HG02588 (cell line): ENCODE results near the gene FIBCD1.
"Not testable (repeated sequence)": the region's sequence is repeated elsewhere in the genome, so short reads cannot be mapped to it uniquely, and the experiment has no call there.

ENCODE experiments used
- ATAC-seq: cut with Tn5 transposase; IDR thresholded peaks from one replicate; pipeline ENCODE4 v1.9.1; 2021; ENCODE audit warnings: mild to moderate bottlenecking, moderate library complexity; ENCODE audit not compliant: unreplicated experiment

Gene FIBCD1

DNA sequence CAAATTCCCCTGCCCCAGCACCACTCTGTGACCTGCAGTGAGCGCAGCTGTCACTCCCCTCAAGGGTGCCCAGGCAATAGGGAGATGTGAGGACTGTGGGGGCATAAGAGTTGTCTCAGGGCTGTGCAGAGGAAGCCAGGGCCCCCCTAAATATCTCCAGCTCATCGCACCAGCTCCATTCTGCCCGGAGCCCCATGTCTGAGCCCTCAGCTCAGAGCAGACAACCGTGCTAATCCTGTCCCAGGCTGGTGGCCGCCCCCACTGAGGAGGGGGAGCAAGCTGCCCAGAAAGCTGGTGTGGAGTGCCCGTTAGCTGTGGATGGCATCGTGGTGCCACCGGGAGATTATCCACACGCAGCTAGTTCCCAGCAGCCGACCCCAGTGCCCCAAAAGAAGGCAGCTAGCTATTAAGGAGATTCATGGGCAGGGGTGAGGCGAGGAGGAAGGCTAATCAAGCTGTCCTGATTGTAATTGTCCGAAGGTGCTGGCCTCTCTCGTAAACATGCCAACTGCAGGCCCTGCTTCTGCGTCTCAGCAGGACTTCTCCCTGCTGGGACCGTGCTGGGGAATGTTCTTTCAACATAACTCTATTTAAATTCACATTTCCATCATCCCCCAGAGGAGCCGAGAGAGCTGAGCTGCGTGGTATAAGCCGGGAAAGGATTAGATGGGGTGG is 17.0 kb upstream of the FIBCD1 start:
- no peak for ATAC-seq

- ATAC-seq: not testable (repeated sequence)
Observed at GRCh38 chr9:130954925-130955324, 15.9 kb upstream of the FIBCD1 start.

DNA sequence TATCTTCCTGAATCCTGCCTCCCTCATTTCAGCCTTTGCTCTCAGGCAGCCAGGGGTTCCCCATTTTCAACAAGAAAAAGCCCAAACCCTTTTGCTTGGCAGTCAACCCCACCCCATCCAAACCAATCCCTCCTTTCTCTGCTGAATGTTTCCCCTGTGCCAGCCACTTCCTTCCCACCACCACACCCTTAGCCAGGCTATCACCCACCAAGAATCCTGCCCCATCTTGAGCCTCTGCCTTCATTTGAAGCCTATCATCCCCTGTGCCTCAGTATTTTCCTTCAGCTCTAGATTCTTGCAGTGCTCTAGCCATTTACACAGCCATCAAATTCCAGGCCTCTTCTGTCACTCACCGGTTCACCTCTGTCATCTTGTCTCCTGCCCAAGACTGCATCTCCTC is 15.3 kb upstream of the FIBCD1 start:
- no peak for ATAC-seq

GRCh38 chr9:130952065-130952762 is 13.2 kb upstream of the FIBCD1 start:
- no peak for ATAC-seq

- no peak for ATAC-seq
Observed at GRCh38 chr9:130950039-130950311, 10.9 kb upstream of the FIBCD1 start.

DNA sequence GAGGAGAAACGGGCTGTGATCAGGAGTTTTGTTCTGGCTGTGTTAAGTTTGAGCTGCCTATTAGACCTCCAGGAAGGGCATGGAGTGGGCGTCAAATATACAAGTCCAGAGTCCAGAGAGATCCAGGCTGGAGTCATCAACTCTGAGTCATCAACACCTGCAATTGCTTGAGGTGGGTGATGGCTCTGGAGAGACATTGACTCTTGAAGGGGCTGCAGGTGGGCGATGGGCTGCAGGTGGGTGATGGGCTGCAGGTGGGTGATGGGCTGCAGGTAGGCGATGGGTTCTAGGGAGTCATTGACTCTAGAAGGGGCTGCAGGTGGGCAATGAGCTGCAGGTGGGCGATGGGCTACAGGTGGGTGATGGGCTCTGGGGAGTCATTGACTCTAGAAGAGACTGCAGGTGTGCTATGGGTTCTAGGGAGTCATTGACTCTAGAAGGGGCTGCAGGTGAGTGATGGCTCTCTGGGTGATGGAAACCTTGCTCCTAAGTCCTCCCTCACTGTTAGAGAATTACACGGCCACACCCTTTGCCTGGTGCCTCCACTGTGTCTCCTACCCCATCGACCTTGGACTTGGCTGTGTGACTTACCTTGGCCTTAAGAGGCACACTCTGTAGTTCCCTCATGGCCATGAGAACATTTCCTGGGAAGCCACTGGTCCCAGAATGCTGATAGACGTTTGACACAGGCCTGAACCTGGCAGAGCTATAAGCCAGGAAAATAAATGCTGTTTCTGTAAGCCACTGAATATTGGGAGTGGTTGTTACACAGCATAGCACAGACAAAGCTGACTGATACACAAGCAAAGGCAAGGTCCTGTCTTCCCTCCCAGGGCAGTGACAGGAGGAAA is 10.4 kb upstream of the FIBCD1 start:
- ATAC-seq: no peak

DNA sequence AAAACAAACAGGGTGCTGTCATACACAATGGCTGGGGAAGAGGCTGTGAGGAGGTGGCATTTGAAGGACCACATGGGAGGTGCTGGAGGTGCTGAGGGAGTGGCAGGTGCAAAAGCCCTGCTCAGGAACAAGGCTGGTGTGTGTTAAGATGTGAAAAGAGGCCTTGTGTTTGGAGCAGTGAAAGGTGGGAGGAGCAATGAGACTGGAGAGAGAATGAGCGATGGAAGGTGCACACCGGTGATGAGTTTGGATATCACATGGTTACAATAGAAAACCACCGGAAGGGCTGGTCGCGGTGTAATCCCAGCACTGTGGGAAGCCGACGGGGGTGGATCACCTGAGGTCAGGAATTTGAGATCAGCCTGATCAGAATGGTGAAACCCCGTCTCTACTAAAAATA is 9.2 kb upstream of the FIBCD1 start:
- no peak for ATAC-seq

DNA sequence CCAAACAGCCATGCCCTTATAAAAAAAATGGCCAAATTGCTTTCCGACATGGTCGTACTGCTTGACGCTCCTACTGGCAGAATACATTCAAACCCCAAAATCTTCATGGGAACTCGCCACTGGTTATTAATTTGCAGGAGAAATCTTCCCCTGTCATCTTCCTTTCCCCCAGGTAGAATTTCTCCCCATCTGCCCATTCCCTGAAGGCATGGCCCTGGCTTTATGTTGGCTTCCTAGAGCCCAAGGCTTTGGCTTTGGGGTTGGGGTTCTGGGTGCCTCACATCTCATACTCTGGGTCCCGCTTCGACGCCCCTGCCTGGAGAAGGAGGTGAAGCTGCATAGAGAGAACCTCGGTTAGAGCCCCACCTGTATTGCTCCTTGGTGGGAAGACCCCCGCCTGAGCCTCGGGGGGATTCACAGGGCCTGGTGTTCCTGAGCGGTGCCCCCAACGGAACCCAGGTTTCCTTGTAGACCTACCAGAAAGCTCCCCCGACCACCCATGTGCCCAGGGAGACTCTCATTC is 8.6 kb upstream of the FIBCD1 start:
- ATAC-seq: no peak

GRCh38 chr9:130946766-130947617 is 7.9 kb upstream of the FIBCD1 start:
- ATAC-seq: no peak

DNA sequence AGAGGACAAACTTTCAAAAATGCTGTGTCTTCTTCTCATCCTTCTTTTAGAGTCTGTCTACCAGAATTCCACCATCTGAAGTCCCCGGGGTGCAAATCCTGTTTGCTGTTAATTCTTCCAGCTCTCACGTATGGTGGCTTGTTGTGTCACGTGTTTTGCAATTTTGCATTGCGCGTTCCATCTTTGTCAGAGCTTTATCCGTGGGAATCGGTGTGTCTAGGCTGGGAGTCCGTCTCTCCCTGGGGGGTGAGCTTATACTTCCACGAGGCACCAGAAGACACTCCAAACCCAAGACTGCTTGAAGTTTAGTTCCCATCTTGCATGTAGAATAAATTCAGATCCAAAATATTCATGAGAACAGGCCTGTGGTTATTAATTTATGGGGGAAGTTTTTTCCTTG is 6.1 kb upstream of the FIBCD1 start:
- no peak for ATAC-seq

GRCh38 chr9:130944510-130945058 is 5.5 kb upstream of the FIBCD1 start:
- no peak for ATAC-seq

DNA sequence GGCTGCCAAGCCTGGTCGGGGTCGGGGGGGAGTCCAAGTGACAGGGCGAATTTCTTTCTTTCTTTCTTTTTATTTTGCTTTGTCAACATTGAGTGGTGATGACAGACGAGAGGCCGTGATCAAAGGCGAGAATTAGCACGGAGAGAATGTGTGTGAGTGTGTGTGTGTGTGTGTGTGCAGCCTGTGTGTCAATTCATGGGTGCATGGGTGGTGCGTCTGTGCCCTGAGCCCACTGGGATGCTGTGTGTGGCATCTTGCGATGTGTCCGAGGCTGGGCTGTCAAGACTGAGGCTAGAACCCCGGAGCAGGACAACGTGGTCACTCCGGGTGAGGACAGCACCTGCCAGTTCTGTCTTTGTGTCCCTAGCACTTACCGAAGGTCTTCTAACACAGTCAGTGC is 4.7 kb upstream of the FIBCD1 start:
- no peak for ATAC-seq

DNA sequence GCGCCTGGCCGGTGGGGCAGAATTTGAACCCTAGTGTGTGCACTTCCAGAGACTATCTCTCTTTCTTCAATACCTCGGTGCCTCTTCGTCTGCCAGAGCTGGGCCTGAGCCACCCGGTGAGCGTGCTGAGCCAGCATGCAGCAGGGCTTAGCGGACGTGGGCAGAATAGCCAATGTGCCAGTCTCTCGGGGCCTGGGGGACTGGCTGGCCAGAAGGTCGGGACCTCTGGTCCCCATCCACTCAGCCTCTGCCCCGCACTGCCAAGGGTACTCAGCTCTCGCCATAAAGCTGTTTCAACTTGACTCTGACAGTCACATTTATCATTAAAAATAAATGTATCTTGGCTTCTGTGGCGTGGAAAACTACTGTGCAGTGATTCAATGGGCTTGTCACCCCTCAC is 4.2 kb upstream of the FIBCD1 start:
- ATAC-seq: no peak

DNA sequence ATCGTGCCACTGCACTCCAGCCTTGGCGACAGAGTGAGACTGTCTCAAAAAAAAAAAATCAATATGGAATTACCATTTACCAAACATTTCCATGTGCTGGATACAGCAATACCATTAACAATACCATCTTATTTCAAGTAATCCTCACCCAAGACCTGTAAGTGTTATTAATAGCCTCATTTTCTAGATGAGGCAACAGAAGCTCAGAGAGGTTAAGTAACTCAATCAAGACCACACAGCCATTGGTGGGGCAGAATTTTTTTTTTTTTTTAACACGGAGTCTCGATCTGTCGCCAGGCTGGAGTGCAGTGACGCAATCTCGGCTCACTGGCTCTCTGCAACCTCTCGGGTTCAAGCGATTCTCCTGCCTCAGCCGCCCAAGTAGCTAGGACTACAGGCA is 3.6 kb upstream of the FIBCD1 start:
- no peak for ATAC-seq

DNA sequence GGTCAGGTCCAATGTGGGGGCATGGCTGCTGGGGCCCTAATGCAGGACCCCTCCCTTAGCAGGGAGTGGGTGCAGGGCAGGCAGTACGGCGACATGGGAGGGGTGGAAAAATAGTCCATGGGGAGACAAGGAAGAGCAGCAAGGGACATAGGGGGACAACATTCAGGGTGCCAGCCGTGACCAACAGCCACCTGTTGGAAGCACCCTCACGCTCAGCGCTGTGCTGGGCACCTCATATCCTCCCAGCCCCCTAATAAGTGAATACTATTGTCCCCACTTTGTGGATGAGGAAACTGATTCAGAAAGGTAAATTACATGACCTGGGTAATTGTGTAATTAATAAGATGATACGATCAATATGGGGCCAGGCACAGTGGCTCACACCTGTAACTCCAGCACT is 3.0 kb upstream of the FIBCD1 start:
- ATAC-seq: no peak

DNA sequence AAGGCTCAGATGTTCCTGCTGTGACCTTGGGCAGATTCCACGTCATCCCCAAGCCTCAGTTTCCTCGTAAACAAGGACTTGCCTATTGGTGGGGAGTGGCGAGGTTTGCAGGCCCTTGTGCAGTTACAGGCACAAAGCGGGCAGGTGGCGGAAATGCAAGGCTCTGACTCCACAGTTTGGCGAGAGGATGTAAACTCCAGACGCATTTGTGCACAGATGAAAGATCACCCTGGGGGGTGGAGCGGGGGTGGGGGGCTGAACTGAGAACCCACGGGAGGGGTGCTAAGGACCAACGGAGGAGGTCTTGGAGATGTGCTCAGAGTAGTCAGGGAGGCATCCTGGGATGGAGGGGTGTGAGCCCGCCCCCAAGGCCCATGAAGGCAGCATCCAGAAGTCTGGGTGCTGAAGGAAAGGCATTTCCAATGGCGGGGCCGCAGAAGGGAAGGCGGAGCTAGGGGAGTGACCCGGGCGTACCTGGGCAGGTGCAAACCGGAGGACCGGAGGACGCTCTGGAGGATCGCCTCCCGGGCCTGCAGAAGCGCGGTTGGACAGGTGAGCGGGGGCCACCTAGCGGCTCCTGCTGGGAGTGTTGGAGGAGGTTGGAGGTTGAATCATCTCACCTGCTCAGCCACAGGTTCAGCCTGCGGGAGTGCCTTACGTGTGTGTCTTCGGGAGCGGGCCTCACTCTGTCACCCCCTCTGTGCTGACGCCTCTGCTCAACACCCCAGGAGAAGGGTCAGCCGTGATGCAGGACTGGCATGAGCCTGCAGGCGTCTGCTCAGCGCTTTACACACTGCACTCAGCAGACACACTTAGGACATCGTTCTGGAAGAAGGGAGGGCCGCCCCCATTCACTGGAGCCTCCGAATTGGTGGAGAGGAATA is 1.9 kb upstream of the FIBCD1 start:
- ATAC-seq: no peak

DNA sequence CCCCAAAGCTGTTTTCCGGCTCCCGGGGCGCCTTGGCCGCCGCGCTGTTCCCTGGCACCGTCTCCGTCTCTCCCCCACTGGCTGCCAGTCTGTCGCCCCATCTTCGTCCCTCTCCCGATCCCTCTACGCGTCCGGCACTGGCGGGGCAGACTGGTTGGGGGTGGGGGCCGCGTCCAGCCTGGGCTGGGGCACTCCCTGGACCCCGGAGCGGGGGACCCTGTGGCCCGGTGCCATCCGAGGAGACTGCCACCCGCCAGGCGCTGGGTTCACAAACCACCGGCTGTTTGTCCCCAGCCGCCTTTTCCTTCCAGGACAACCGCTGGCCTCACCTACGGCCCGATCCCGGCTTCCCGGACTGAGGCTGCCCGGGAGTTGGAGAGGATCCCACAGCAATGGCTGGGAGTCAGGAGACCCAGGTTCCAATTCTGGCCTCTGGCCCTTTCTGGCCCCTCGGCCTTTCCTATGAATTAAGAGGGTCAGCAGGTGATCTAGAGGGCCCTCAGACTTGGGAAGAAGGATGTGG is 1.0 kb upstream of the FIBCD1 start:
- ATAC-seq: no peak

DNA sequence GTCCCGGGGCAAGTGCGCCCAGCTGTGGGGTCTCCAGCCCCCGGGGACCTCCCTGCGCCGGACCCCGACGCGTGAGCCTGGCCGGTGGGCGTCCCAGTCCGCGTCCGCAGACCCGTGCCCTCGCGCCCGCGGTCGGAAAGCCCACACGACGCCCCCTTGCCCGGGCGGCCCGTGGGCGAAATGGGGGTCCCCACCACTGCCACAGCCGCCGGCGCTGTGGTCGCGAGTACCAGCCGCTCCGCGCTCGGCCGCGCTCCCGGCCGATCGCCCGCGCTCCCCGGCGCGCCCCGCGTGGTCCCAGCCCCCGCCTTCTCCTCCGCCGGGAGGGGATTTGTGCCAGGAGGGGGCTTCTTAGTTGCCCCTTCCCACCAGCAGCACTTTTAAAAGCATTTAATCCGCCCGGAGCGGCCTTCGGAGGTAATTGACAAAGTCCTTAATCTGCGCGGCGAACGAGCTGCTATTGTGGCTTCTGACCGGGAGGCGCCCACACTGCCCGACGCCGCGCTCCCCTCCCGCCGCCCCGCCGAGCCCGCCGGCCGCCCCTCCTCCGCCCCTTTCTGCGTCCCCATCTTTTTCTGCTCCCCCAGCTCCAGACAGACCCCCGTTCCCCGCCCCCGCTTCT is 469 bp upstream of the FIBCD1 start:
- ATAC-seq: no peak

DNA sequence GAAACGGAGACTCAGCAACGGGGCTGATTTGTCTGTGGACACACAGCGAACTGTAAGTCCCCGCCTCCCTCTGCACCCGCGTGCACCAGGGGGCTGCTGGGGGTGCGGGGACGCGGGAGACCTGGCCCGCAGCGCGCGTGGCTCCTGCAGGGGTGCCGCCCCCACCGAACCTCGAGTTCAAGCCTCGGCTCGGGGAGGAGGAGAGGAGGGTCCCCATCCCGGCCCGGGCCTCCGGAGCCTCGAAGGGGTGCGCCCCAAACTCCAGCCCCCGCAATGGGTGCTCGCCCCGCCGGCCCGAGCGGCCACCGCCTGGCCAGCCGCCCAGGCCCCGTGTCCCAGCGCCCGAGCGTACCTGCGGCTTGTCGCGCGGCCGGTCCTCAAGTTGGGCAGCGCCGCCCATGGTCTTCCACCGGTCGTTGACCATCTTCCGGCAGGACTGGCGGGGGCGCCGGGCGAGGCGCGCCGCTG is 829 bp downstream of the FIBCD1 start:
- ATAC-seq: no peak
